ENCODE results near the gene THAP5. TPM values are rescaled to one million over a fixed set of nuclear protein-coding genes. Genes with fewer than 3 reads are reported as not detected.

THAP5 gene
- total RNA-seq, 2 experiments from 2014 or later = 11.7 to 12.6 TPM

DNA sequence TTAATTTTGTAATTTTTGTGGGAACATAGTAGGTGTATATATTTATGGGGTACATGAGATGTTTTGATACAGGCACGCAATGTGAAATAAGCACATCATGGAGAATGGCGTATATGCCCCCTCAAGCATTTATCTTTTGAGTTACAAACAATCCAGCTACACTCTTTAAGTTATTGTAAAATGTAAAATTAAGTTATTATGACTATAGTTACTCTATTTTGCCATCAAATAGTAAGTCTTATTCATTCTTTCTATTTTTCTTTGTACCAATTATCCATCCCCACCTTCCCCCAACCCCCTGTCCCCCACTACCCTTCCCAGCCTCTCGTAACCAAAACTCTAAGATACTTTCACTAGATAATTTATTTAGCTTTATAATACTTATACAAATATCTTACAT is 35.8 kb downstream of the THAP5 start:
- Mint-ChIP-seq H3K36me3 (ENCODE audit: low read depth) (no peaks in the 10 kb centered on the region), H3K27ac (no peak overlapping the region), H3K27me3 (peaks cover 16% of the 10 kb centered on the region), H3K4me1 (ENCODE audit: low read depth) (no peaks in the 10 kb centered on the region), H3K9me3 (no peaks in the 10 kb centered on the region), H3K4me3 (no peak overlapping the region)
- H3K27me3 ChIP-seq (ENCODE audit: control insufficient read depth in 1 of 2, insufficient read depth in 2 of 2, low read length in 2 of 2) = no peaks in the 10 kb centered on the region
- TF ChIP-seq, protein P1, sequence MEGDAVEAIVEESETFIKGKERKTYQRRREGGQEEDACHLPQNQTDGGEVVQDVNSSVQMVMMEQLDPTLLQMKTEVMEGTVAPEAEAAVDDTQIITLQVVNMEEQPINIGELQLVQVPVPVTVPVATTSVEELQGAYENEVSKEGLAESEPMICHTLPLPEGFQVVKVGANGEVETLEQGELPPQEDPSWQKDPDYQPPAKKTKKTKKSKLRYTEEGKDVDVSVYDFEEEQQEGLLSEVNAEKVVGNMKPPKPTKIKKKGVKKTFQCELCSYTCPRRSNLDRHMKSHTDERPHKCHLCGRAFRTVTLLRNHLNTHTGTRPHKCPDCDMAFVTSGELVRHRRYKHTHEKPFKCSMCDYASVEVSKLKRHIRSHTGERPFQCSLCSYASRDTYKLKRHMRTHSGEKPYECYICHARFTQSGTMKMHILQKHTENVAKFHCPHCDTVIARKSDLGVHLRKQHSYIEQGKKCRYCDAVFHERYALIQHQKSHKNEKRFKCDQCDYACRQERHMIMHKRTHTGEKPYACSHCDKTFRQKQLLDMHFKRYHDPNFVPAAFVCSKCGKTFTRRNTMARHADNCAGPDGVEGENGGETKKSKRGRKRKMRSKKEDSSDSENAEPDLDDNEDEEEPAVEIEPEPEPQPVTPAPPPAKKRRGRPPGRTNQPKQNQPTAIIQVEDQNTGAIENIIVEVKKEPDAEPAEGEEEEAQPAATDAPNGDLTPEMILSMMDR (IDR thresholded peaks at IDR 0.05) = no peak
- H3K4me3 ChIP-seq (ENCODE audit: low read length) = no peak overlapping the region
- no peak overlapping the region for H3K27ac ChIP-seq (ENCODE audit: low read depth in 1 of 2, low read length in 2 of 2)
- intact Hi-C loops (cut with DNase I, micrococcal nuclease) = no loop called here
- H3K4me1 ChIP-seq (ENCODE audit: insufficient read depth, low read length) = no peaks in the 10 kb centered on the region
- no peaks in the 10 kb centered on the region for H3K9me3 ChIP-seq (ENCODE audit: control insufficient read depth in 1 of 2, insufficient read depth in 1 of 2, low read length in 2 of 2)
- CTCF ChIA-PET = interaction anchor here (1.5 kb wide), 1 partner anchor 18 kb away, joined by 3 read pairs; no protein-coding TSS in a partner anchor
- POLR2A ChIA-PET = no interaction called here
- DNase-seq = no peak
- H3K36me3 ChIP-seq (ENCODE audit: insufficient read depth, low read length) = no peaks in the 10 kb centered on the region
- ATAC-seq (ENCODE audit: poor library complexity) = no peak

DNA sequence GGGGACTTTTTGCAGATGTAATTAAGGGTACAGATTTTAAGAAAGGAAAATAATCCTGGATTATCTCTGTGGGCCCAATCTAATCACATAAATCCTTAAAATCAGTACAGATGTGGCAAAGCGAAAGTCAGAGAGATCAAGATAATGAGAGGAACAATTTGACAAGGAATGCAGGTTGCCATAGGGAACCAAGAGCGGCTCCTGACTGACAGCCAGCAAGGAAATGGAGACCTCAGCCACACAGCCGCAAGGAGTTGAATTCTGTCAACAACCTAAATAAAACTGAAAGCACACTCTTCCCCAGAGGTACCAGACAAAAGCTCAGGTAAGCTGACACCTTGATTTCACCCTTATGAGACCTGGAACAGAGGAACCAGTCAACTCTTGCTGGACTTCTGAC is 40.2 kb downstream of the THAP5 start:
- POLR2A ChIA-PET = interaction anchor here (1.3 to 2.0 kb wide), 2 partner anchors 40 kb away, joined by 6 to 13 read pairs; partner anchors contain the start of genes DNAJB9 and THAP5
- Mint-ChIP-seq H3K9me3 (no peaks in the 10 kb centered on the region), H3K36me3 (ENCODE audit: low read depth) (peaks cover 16% of the 10 kb centered on the region), H3K27me3 (no peaks in the 10 kb centered on the region), H3K4me3 (no peak overlapping the region), H3K27ac (no peak overlapping the region), H3K4me1 (ENCODE audit: low read depth) (peaks cover 22% of the 10 kb centered on the region)
- Histone ChIP-seq H3K27ac (ENCODE audit: low read depth in 1 of 2, low read length in 2 of 2) (no peak overlapping the region), H3K36me3 (ENCODE audit: insufficient read depth, low read length) (no peaks in the 10 kb centered on the region), H3K9me3 (ENCODE audit: control insufficient read depth in 1 of 2, insufficient read depth in 1 of 2, low read length in 2 of 2) (no peaks in the 10 kb centered on the region), H3K4me3 (ENCODE audit: low read length) (no peak overlapping the region), H3K4me1 (ENCODE audit: insufficient read depth, low read length) (peaks cover 10% of the 10 kb centered on the region), H3K27me3 (ENCODE audit: control insufficient read depth in 1 of 2, insufficient read depth in 2 of 2, low read length in 2 of 2) (no peaks in the 10 kb centered on the region)
- intact Hi-C loops (cut with DNase I, micrococcal nuclease) = loop anchor here (10.0 kb wide), 2 partner anchors 785 to 1355 kb away; partner anchors contain the start of gene CBLL1 (in 1 of the 2)
- CTCF ChIA-PET = interaction anchor here (0.6 to 1.8 kb wide), 2 partner anchors 9 to 26 kb away, joined by 3 to 5 read pairs; no protein-coding TSS in a partner anchor
- DNase-seq (no peak), ATAC-seq (ENCODE audit: poor library complexity) (no peak)
- TF ChIP-seq, protein P1 (IDR thresholded peaks at IDR 0.05) = no peak

DNA sequence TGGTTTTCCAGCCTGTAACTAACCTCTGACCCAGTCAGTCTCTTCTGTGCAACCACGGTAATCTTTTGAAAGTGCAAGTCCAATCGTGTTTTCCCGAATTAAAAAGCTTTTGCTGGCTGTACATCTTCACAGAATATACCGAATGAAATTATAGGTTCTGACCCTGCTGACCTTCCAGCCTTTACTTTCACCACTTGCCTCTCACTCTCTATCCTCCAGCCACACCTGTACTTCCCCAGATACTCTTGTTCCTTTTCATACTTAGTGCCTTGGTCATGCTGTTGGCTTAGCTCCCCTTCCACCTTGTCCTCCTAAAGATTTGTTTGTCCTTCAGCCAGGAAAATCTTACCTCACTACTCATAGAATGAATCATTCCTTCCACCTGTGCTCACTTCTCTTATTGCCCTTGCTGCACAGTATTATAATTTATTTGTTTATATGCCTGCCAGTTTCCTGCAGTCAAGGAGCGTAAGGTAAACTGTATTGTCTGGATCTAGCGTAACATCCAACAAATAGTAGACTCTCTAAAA is 41.3 kb downstream of the THAP5 start:
- Mint-ChIP-seq H3K4me1 (ENCODE audit: low read depth) (peaks cover 33% of the 10 kb centered on the region), H3K9me3 (no peaks in the 10 kb centered on the region), H3K36me3 (ENCODE audit: low read depth) (peaks cover 16% of the 10 kb centered on the region), H3K4me3 (peak overlapping the region; percentile 44), H3K27me3 (no peaks in the 10 kb centered on the region), H3K27ac (peak overlapping the region; percentile 96)
- DNase-seq (no peak), ATAC-seq (ENCODE audit: poor library complexity) (no peak)
- no peaks in the 10 kb centered on the region for H3K27me3 ChIP-seq (ENCODE audit: control insufficient read depth in 1 of 2, insufficient read depth in 2 of 2, low read length in 2 of 2)
- TF ChIP-seq, protein P1 (IDR thresholded peaks at IDR 0.05) = no peak
- no peak overlapping the region for H3K4me3 ChIP-seq (ENCODE audit: low read length)
- H3K36me3 ChIP-seq (ENCODE audit: insufficient read depth, low read length) = no peaks in the 10 kb centered on the region
- peaks cover 17% of the 10 kb centered on the region for H3K4me1 ChIP-seq (ENCODE audit: insufficient read depth, low read length)
- no peak overlapping the region for H3K27ac ChIP-seq (ENCODE audit: low read depth in 1 of 2, low read length in 2 of 2)
- intact Hi-C loops (cut with DNase I, micrococcal nuclease) = loop anchor here (10.0 kb wide), 2 partner anchors 783 to 1353 kb away; partner anchors contain the start of gene CBLL1 (in 1 of the 2)
- POLR2A ChIA-PET = interaction anchor here (1.3 kb wide), 1 partner anchor 41 kb away, joined by 6 read pairs; the partner anchor contains the start of genes DNAJB9 and THAP5
- CTCF ChIA-PET = no interaction called here
- no peaks in the 10 kb centered on the region for H3K9me3 ChIP-seq (ENCODE audit: control insufficient read depth in 1 of 2, insufficient read depth in 1 of 2, low read length in 2 of 2)
